Measurements from ENCODE around the gene ERVK3-1.

DNA sequence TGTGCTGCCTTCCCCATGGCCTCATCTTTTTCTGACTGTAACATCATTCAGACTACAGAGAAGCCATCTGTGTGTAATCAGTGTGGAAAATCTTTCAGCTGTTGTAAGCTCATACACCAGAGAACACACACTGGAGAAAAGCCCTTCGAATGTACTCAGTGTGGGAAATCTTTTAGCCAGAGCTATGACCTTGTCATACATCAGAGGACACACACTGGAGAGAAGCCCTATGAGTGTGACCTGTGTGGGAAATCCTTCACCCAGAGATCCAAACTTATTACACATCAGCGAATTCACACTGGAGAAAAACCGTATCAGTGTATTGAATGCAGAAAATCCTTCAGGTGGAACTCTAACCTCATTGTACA lies 43.6 kb upstream of the ERVK3-1 start:
- TF ChIP-seq POLR2AphosphoS5 (IDR thresholded peaks at IDR 0.05) (no peak), POLR2A (IDR thresholded peaks at IDR 0.05) (no peak)
- TF ChIP-seq, protein P1, sequence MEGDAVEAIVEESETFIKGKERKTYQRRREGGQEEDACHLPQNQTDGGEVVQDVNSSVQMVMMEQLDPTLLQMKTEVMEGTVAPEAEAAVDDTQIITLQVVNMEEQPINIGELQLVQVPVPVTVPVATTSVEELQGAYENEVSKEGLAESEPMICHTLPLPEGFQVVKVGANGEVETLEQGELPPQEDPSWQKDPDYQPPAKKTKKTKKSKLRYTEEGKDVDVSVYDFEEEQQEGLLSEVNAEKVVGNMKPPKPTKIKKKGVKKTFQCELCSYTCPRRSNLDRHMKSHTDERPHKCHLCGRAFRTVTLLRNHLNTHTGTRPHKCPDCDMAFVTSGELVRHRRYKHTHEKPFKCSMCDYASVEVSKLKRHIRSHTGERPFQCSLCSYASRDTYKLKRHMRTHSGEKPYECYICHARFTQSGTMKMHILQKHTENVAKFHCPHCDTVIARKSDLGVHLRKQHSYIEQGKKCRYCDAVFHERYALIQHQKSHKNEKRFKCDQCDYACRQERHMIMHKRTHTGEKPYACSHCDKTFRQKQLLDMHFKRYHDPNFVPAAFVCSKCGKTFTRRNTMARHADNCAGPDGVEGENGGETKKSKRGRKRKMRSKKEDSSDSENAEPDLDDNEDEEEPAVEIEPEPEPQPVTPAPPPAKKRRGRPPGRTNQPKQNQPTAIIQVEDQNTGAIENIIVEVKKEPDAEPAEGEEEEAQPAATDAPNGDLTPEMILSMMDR (IDR thresholded peaks at IDR 0.05): no peak

Measured in prostate gland (tissue), 2 donors.